T-helper 2 cell (primary cell): ENCODE results near the gene VOPP1.
"Not testable (repeated sequence)": the region's sequence is repeated elsewhere in the genome, so short reads cannot be mapped to it uniquely, and the experiment has no call there.

ENCODE experiments used
- DNase-seq, 5 experiments: peaks; one replicate each; pipeline versions ENCODE4 v3.0.0 to v3.0.0-alpha.2; 2012 to 2022

Gene VOPP1

DNA sequence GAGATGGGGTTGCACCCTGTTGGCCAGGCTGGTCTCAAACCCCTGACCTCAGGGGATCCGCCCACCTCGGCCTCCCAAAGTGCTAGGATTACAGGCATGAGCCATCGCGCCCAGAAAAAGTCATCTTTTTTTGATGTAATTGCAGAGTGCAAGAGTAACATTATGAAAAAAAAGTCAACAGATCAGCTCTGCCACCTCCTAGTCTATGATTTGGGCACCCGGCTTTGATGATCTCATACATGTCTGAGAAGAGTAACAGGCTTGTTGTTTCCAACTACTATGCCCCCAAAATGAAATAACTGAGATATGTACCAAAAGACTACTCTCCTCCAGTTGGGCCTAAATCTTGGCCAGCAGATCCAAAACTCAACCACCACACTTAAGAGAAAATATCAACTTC, 40.8 kb downstream of the VOPP1 start:
- no peak for DNase-seq

DNA sequence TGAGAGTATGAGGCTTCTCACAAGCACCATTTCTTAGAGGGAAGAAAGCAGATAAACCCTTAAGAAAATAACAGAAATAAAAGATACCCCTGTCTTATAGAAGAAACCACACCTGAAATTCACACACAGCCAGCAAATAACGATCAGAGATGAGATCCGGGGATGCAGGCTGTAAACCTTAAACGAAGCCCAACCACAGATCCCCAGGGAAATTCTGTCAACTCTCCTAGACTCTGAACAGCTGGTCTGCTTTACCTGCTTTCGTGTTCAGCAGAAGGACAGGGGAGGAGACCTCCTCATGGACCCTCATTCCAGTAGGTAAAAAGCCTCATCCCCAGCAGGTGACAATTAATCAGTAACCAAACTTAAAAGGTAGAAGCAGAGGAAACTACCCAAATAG, 45.0 kb downstream of the VOPP1 start:
- DNase-seq: no peak

DNA sequence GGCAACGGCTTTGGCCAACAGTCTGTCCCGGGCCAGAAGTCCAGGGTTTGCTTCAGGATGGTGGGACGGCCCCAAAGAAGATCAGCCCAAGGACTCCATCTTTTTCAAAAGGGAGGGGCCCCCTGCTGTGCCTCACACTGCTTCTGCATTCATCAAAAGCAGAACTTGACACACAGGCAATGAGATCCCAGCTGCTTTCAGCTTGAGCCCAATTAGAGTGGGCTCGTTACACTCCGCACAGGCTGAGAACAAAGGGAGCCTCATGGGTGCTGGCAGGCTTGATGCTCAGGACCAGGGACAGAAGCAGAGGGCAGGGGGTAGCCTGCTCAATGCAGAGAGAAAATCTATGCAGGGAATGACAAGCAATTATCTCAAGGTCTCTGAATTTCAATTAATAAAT, 45.5 kb downstream of the VOPP1 start:
- no peak for DNase-seq

- no peak for DNase-seq
Observed at GRCh38 chr7:55526329-55526728, 46.0 kb downstream of the VOPP1 start.

DNA sequence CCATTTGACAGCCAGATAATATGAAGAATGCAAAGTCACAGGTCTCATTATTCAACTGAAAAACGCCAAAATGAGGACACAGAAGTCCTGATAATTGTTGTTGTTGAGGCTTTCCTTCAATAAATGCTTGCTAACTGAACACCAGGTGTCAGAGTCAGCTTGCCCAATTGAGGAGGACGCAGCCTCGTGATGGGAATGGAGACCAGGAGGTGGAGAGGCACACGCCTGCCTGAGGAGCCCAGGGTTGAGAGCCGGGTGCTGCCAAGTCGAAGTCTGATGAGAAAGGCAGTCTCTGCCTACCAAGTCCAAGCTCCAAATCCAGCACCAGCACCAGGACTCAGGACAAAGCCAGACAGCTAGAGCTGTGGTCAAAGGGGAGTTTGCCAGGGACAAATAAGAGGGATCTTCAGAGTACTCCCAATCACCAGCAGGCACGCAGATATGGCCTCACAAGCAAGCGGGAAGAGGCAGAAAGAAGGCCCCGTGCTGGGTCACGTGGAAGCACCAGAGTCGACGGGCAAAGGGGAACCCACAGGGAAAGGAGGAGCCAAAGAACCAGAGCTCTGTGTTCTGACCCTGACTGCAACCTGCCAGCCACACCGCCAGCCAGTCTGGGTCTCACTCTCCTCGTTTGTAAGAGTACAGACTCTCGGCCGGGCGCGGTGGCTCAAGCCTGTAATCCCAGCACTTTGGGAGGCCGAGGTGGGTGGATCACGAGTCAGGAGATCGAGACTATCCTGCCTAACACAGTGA, 47.6 kb downstream of the VOPP1 start:
- DNase-seq: no peak

DNA sequence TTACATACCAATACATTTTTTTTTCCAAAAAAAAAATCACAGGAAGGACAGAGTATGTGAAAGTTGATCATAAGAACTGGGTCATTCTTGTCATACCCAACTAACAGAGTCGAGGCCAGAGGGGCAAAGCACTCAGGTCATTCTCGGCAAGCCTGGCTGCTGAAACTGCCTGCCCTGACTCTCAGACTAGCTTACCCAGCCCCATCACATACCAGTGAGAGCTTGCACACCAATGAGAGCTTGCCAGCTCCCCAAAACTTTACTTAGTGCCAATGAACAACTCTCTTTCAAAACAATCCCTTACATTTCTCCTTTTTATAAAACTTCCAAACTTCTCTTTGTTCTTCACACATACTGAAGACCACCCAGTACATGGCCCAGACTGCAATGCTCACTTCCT, 48.9 kb downstream of the VOPP1 start:
- DNase-seq: no peak

DNA sequence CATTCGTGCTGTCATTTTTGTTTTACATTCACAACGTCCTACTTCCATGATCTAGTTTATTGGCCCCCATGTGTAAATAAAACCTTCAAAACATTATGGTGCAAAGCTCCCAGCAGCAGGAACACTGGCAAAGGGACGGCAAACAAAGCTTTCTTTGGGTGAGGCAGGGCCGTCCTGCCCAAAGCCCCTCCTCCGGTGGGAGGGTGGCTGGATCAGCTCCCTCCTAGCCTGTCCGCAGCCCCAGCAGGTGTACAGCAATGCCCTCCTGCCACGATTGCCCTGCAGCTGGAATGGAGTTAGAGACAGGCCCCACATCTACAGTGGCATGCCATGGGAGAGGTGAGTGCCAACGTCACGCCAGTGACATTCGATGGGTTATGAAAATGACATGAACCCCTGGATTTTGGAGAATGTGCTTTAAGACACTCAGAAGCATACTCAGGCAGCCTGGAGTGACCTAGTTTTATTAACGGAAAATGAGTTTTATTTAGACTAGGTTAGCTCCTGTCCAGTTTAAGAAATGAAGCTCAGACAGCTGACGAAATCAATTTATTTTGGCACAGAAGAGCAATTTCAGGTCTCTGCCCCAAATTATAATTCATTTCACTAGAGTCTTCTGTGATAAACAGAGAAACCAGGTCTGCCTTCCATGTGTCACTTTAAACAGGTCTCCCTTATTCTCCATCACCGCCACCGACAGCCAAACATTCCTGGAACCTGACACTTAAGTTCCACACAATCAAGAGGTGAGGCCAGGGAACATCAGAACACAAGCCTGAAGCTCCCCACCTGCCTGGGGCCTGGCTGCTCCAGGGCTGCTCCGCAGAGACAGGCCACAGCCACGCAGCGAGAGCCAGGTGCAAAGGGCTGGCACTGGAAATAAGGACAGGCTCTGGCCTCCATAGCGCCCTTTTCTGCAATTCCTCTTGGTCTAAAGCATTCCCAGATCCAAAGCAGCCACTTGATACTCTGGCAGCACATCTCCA, 50.1 kb downstream of the VOPP1 start:
- no peak for DNase-seq

- DNase-seq: no peak
Observed at GRCh38 chr7:55521512-55521911, 50.8 kb downstream of the VOPP1 start.

DNA sequence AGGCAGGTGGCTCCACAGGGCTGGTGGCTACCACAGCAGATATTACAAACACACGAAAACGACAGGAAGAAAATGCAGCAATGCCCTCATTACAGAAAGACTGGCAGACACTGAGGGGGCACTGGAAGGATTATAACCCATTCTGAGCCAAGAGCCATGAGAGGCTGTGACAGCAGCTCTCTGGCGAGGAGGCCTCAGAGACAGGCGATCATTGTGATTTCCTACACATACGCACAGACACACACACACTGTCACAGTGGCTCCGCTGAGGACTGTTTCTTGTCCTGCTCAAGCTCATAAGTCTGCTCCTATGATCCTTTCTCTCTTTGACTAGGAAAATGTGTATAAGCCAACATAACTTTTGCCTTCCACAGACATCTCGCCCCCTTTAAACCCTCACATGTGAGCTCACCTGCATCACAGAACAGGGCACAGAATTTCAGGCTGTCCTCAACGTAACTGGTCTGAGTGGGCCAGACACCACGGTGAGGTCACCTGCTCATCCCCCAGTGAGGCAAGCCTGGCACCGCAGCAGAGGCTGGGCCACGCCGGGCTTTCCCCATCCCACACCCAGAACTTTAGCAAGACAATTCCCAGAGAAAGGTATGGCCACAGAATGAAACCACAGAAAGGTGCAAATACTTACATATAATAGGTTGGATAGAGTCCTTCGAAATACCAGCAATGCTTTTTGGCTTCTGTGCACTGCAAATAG, 51.7 kb downstream of the VOPP1 start:
- DNase-seq: no peak

GRCh38 chr7:55518836-55519235, 53.5 kb downstream of the VOPP1 start:
- DNase-seq: no peak

- no peak for DNase-seq
Observed at GRCh38 chr7:55517936-55518689, 54.2 kb downstream of the VOPP1 start.

DNA sequence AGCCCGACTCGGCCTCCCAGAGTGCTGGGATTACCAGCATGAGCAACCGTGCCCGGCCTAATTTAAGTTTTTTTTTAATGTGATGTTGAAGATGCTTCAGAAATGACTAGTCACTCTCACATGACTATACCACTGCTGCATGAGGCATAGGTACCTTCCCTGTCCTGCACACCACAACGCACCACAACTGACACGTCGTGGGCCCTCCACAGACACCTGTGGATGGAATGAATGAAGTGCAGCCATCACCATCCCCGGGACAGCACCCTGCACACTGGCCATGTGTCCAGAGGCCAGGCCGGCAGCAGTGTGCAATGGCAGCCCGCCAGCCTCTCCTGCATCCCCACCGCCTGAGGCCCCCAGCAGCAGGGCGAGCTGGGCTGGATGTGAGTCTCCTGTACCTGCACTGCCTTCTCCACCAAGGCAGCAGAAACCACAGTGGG, 55.1 kb downstream of the VOPP1 start:
- DNase-seq: peak in 2 of 5 experiments; percentile 38 to 91

DNA sequence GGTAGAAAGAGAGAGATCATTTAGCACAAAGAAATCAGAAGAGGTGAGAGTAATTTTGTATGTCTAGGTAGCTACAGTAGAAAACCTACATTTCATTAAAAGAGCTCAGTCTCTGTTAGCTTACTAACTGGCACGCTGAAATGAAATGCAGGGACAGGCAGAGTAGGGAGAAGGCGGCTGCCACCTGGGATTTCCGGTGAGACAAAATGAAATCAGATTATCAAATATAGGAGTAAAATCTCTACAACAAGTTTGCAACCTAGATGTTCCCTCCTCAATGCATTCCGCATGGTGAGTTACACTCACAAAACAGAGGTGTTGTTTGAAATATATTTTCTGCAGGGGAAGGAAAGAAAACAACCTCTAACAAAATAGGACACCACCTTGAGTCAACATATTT, 55.9 kb downstream of the VOPP1 start:
- DNase-seq: peak in 1 of 5 experiments; percentile 41

DNA sequence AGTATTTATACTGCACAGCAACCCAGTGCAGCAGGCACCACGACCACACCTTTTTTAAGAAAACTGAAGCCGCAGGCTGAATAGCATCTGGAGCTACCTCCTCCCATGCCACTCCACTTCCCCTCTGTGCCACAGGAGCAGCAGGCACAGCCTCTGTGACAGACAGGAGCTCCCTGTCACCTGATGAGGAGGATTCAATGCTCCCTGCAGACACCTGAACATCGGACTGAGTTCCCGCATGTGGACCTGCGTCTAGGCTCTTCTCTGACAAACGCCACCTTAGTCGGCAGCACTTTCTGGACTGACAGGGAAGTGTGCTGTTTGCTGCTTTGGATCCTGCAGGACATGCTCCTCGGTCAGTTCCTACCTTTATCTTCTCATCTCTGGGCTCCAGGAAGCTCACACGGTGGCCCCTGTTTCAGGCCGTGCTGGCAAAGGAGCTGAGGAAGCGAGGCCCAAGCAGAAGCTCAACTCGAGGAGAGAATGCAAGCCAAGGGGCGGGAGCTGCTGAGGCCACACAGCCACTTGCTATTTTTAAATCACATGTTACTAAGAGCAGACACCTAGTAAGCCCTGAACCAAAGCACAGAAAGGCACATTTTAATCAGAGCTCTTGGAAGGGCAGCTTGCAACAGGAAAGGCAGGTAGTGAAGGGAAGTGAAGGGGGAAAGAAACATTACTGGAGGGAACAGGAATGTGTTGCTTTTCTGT, 56.6 kb downstream of the VOPP1 start:
- DNase-seq: peak in 1 of 5 experiments; percentile 60

DNA sequence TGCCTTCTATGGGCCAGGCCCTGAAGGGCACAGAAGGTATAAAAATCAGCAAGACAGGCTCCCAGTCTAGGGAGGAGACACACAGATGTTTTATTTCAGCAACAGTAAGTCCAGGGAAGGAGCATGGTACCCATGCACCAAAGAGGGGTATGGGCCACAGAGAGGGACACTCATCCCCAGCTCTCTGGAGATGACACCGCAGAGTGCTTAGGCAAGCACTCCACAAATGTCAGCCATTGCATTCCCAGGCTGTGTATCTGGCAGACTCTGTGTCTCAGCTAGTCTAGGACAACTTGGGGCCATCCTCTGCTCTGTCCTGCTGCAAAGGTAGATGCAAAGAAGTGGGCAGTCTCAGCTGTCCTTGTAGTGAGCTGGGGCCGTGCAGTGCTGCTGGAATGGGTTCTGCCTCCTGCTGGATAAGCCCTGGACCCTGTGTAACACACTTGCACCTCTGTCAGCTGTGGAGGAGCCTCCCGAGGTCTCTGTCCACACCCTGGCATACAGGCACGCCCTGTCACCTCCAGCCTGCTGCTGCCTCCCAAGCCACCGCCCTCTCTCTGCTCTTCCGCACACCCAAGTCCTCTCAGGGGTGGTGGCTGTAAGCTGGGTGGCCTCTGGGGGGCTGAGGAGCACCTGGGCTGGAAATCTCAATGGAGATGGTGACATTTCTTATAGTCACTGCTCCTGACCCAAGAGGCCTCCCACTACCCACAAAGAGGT, 57.6 kb downstream of the VOPP1 start:
- no peak for DNase-seq

DNA sequence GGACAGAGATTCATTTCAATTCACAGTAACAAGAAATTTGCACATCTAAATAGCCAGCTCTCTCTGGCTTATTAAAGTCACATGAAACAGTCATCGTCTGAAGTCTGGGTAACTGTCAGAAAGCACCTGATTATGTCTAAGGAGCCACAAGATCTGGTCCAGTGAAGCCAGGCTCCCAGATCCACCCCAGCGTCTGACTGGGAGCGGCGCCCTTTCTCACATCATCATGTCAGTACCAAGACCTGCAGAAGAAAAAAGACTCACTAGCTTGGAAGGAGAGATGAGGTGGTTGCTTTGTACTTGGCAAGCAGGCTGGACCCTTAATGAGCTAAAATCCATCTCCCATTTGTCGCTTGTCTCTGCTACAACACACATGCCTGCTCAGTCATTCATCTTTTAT, 58.4 kb downstream of the VOPP1 start:
- DNase-seq: no peak

- DNase-seq: no peak
Observed at GRCh38 chr7:55512635-55513191, 59.6 kb downstream of the VOPP1 start.

DNA sequence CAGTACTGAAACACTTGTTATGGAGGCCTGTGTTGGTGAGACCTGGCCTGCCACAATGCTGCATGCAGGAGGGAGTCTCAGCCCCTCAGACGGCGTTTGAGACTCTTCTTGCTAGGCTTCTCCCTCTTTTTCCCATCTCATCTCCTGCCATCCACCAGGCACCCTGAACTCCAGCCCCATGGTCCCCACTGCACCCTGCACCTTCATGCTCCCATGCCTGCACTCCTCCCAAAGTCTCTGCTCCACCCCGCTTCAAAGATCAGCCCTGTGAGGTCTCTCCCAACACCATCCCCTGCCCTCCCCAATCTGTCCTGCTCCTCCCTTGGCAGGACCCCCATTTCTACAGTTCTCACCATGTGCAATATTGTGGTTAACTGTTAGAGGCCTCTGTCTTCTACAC, 61.7 kb downstream of the VOPP1 start:
- DNase-seq: no peak

GRCh38 chr7:55510206-55510605, 62.1 kb downstream of the VOPP1 start:
- DNase-seq: not testable (repeated sequence)

DNA sequence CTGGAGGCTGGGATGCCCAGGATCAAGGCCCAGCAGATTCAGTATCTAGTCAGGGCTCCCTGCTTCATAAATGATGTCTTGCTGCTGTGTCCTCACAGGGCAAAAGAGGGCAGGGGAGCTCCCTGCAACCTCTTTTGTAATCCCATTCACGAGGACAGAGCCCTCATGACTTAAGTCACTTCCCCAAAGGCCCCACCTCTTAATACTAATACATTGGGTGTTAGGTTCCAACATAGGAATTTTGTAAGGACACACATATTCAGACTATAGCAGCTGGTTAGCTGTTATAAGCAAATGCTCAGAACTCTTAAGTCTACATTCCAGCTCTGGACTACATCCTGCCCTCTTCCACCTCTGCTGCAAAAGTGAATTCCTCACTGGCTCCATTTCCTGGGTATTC, 63.0 kb downstream of the VOPP1 start:
- DNase-seq: no peak
